Hepatocyte (in vitro differentiated cells): ENCODE measurements around the gene LRRFIP1. TPM values are rescaled to one million over a fixed set of nuclear protein-coding genes. Genes with fewer than 3 reads are reported as not detected.

Experiments used
- DNase-seq: peaks from one replicate; pipeline ENCODE4 v3.0.0-alpha.2; 2016; ENCODE audit warnings: low spot score
- H2AFZ ChIP-seq: fragments of 200-600 bp; sonication (generic); 2 replicates; pipeline ENCODE4 v1.6.0; 2016; ENCODE audit warnings: antibody characterized with exemption, mild to moderate bottlenecking
- H3K27ac ChIP-seq: fragments of 200-600 bp; sonication (generic); 2 replicates; pipeline ENCODE4 v1.5.1; 2016; ENCODE audit warnings: mild to moderate bottlenecking
- H3K27me3 ChIP-seq: fragments of 200-600 bp; sonication (generic); 2 replicates; pipeline ENCODE4 v1.6.1; 2016
- H3K36me3 ChIP-seq: fragments of 200-600 bp; sonication (generic); replicated peaks from 2 replicates; pipeline ENCODE4 v1.5.1; 2016; ENCODE audit warnings: low read depth; ENCODE audit not compliant: insufficient read depth
- H3K4me1 ChIP-seq: fragments of 200-600 bp; sonication (generic); 2 replicates; pipeline ENCODE4 v1.5.1; 2016; ENCODE audit warnings: mild to moderate bottlenecking, moderate library complexity; ENCODE audit not compliant: insufficient read depth
- H3K4me2 ChIP-seq: fragments of 200-600 bp; sonication (generic); 2 replicates; pipeline ENCODE4 v1.6.0; 2016
- H3K4me3 ChIP-seq: fragments of 200-600 bp; sonication (generic); 2 replicates; pipeline ENCODE4 v1.5.1; 2016; ENCODE audit warnings: mild to moderate bottlenecking
- H3K79me2 ChIP-seq: fragments of 200-600 bp; sonication (generic); 2 replicates; pipeline ENCODE4 v1.6.0; 2017; ENCODE audit warnings: mild to moderate bottlenecking
- H3K9me2 ChIP-seq: fragments of 200-600 bp; sonication (generic); replicated peaks from 2 replicates; pipeline ENCODE4 v1.6.0; 2017; ENCODE audit warnings: mild to moderate bottlenecking; ENCODE audit not compliant: insufficient read depth
- H3K9me3 ChIP-seq: fragments of 200-600 bp; sonication (generic); 2 replicates; pipeline ENCODE4 v1.5.1; 2016; ENCODE audit warnings: low read depth, mild to moderate bottlenecking
- H4K20me1 ChIP-seq: fragments of 200-600 bp; sonication (generic); 2 replicates; pipeline ENCODE4 v1.6.0; 2016; ENCODE audit warnings: mild to moderate bottlenecking; ENCODE audit not compliant: insufficient read depth, poor library complexity, severe bottlenecking
- CTCF ChIP-seq: fragments of 200-600 bp; sonication (generic); IDR thresholded peaks from 2 replicates; pipeline ENCODE4 v1.5.1; 2016; ENCODE audit warnings: antibody characterized with exemption, mild to moderate bottlenecking; ENCODE audit not compliant: poor library complexity
- EZH2 ChIP-seq: fragments of 200-600 bp; sonication (generic); IDR thresholded peaks from 2 replicates; pipeline ENCODE4 v1.6.1; 2016; ENCODE audit warnings: antibody characterized with exemption, mild to moderate bottlenecking, borderline replicate concordance
- EZH2phosphoT487 ChIP-seq: fragments of 200-600 bp; sonication (generic); IDR thresholded peaks from one replicate; pipeline ENCODE4 v1.6.1; 2018; ENCODE audit warnings: antibody characterized with exemption, mild to moderate bottlenecking, low read depth, moderate library complexity; ENCODE audit not compliant: unreplicated experiment, severe bottlenecking
- WGBS: methylation state at CpG from one replicate; pipeline ENCODE4 v1.1.6; 2016; ENCODE audit warnings: low lambda C conversion rate; ENCODE audit errors: missing lambda C conversion rate; 5-methylcytosine and 5-hydroxymethylcytosine counted together
- polyA plus RNA-seq: library from polyadenylated mRNA; unstranded; fragments of >200 nt; fragmentation: Nextera tagmentation; extraction: Ambion mirVana; gene quantifications from 2 replicates; pipeline ENCODE4 v1.2.1, GENCODE V29; 2016
- total RNA-seq: library from RNA; depleted of rRNA; stranded (reverse); fragments of >200 nt; gene quantifications from 2 replicates; pipeline ENCODE4 v1.2.3, GENCODE V29; 2014

LRRFIP1 gene
- total RNA-seq = 42.7 and 49.0 TPM in 2 replicates
- polyA plus RNA-seq = 64.1 and 81.4 TPM in 2 replicates

DNA sequence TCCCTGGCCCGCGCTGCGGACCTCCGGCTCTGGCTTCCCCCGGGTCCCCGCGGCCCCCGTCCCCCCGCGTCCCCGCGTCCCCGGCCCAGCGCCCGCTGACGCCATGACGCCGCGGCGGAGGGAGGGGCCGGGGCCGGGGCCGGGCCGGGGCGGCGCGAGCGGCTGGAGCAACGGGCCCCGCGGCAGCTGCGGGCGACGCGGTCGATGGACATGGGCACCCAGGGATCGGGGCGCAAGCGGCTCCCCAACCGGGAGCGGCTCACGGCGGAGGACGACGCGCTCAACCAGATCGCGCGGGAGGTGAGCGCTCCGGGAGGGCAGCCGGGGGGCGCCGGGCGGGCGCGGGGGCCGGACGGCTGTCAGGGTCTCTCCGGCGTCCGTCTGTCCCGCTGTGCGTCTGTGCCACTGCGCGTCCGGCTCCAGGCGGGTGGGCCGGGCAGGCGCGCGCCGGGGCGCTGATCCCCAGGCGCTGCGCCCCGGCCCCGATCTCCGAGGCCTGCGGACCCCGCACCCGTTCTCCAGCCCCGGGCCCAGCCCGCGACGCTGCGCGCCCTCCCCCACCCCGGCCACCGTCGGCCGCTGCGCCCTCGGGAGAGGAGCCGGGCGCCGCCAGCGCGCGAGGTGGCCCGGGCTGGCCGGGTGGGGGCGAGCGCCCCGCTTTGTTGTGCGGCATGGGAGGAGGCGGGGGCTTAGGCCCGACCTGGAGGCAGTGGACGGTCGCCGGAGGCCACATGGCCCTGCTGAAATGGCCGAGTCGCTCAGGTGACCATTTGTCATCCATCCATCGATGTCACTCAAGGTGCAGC lies at the start of gene LRRFIP1:
Gene LRRFIP1, plus strand, starts transcription at position 147 of the 806 bp plus-strand sequence. Its CDS starts 58 bp downstream, at position 205.
- Histone ChIP-seq H3K27ac (no peak within 1 kb of the TSS), H3K36me3 (no peaks in the 10 kb centered on the region), H2AFZ (peak within 1 kb of the TSS; percentile 83), H3K27me3 (no peaks in the 10 kb centered on the region), H3K9me3 (no peaks in the 10 kb centered on the region), H3K4me1 (peaks cover 11% of the 10 kb centered on the region), H3K4me3 (peak within 1 kb of the TSS; percentile 82), H3K9me2 (no peaks in the 10 kb centered on the region), H3K79me2 (peaks cover 35% of the 10 kb centered on the region), H4K20me1 (peaks cover 6% of the 10 kb centered on the region), H3K4me2 (peak within 1 kb of the TSS; percentile 90)
- no peak for TF ChIP-seq EZH2phosphoT487
- peak; percentile 16 for TF ChIP-seq CTCF
- peak; percentile 66 for DNase-seq
- under 1% methylated on average over 13 of the region's 114 CpGs for WGBS

- Histone ChIP-seq H3K9me2 (no peaks in the 10 kb centered on the region), H2AFZ (no peak overlapping the region), H4K20me1 (no peaks in the 10 kb centered on the region), H3K4me3 (no peak overlapping the region), H3K27me3 (no peaks in the 10 kb centered on the region), H3K79me2 (no peaks in the 10 kb centered on the region), H3K36me3 (no peaks in the 10 kb centered on the region), H3K4me2 (no peak overlapping the region), H3K27ac (no peak overlapping the region), H3K4me1 (peaks cover 5% of the 10 kb centered on the region), H3K9me3 (no peaks in the 10 kb centered on the region)
- WGBS = 93% methylated on average over 26 of the region's 26 CpGs
- DNase-seq = no peak
- TF ChIP-seq CTCF = no peak
These were observed 49.2 kb upstream of the LRRFIP1 start for GRCh38 chr2:237577956-237578870.

GRCh38 chr2:237581326-237581725 lies 46.1 kb upstream of the LRRFIP1 start:
- TF ChIP-seq EZH2phosphoT487 = no peak
- no peak for TF ChIP-seq EZH2
- TF ChIP-seq CTCF = no peak
- H2AFZ ChIP-seq = no peak overlapping the region
- H3K36me3 ChIP-seq = no peaks in the 10 kb centered on the region
- no peaks in the 10 kb centered on the region for H3K27me3 ChIP-seq
- H3K4me2 ChIP-seq = no peak overlapping the region
- H4K20me1 ChIP-seq = no peaks in the 10 kb centered on the region
- peaks cover 5% of the 10 kb centered on the region for H3K4me1 ChIP-seq
- H3K27ac ChIP-seq = no peak overlapping the region
- peaks cover 10% of the 10 kb centered on the region for H3K79me2 ChIP-seq
- H3K4me3 ChIP-seq = no peak overlapping the region
- over 99% methylated on average over 6 of the region's 6 CpGs for WGBS
- H3K9me3 ChIP-seq = no peaks in the 10 kb centered on the region
- H3K9me2 ChIP-seq = no peaks in the 10 kb centered on the region
- DNase-seq = no peak
